ENCODE measurements around the gene PHF8.

- TF ChIP-seq CTCF (IDR thresholded peaks at IDR 0.05): no peak
- no peak for TF ChIP-seq EP300 (IDR thresholded peaks at IDR 0.05)
Measured at GRCh38 chrX:53930515-53931380, 113.5 kb downstream of the PHF8 start.
